ENCODE results near the gene ZNF74.

Gene ZNF74

DNA sequence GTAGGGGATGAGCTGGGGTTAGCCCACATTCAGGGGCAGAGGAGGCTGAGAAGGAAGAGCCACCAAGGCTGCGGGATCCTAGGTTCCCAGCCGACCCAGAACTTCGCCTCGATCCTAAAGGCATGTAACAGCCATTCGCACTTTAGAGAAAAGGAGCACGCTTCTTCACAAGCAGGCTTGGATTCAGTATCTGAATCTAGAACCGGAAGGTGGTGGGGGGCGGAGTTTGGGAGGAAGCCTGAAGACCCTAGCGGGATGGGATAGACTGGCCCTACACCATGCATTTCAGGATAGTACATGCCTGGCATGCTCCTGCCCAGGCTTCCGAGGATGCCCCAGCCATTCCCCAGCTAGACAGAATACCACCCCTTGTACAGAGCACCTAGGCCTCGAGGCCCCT, 39.2 kb downstream of the ZNF74 start:
- Histone ChIP-seq H3K9me3 (ENCODE audit: control insufficient read depth, insufficient read depth, low read depth, low read length) (no peaks in the 10 kb centered on the region), H3K4me1 (ENCODE audit: control insufficient read depth, insufficient read depth, low read length) (no peaks in the 10 kb centered on the region), H3K27ac (ENCODE audit: extremely low read depth, low read depth, low read length) (no peak overlapping the region), H3K4me3 (ENCODE audit: low read depth, low read length) (no peak overlapping the region), H3K36me3 (ENCODE audit: control insufficient read depth in 2 of 2, insufficient read depth in 1 of 2, low read length in 2 of 2) (peaks cover 0 to 49% of the 10 kb centered on the region in 2 experiments; a peak in 1 of 3 replicates)
- no peak for TF ChIP-seq ZNF529 (tag by site-specific recombination; IDR thresholded peaks at IDR 0.05; ENCODE audit: insufficient replicate concordance)
- no peak for TF ChIP-seq ZNF223 (tag by site-specific recombination; IDR thresholded peaks at IDR 0.05)
- TF ChIP-seq YY2 (tag by site-specific recombination; IDR thresholded peaks at IDR 0.05), result no peak
- no peak for TF ChIP-seq ZNF248 (tag by site-specific recombination; IDR thresholded peaks at IDR 0.05)
- no peak for TF ChIP-seq MEIS1 (CRISPR knock-in tag; IDR thresholded peaks at IDR 0.05; ENCODE audit: borderline replicate concordance)
- no peak for TF ChIP-seq ZSCAN30 (tag by site-specific recombination; IDR thresholded peaks at IDR 0.05)
- TF ChIP-seq ZNF239 (tag by site-specific recombination; IDR thresholded peaks at IDR 0.05), result no peak
- TF ChIP-seq ZNF747 (tag by site-specific recombination; IDR thresholded peaks at IDR 0.05), result no peak
- no peak for TF ChIP-seq ZNF266 (tag by site-specific recombination; IDR thresholded peaks at IDR 0.05; ENCODE audit: low read depth)
- TF ChIP-seq ZNF174 (tag by site-specific recombination; IDR thresholded peaks at IDR 0.05), result no peak
- TF ChIP-seq ZNF155 (tag by site-specific recombination; IDR thresholded peaks at IDR 0.05), result no peak
- ChIA-PET POLR2A (interaction anchor here (0.9 kb wide), 1 partner anchor 10 kb away, joined by 3 read pairs; no protein-coding TSS in a partner anchor), CTCF (interaction anchor here (1.5 to 2.5 kb wide), 2 partner anchors 10 to 22 kb away, joined by 4 to 15 read pairs; no protein-coding TSS in a partner anchor)

GRCh38 chr22:20433686-20434241, 39.8 kb downstream of the ZNF74 start:
- Histone ChIP-seq H3K27ac (ENCODE audit: extremely low read depth, low read depth, low read length) (no peak overlapping the region), H3K4me3 (ENCODE audit: low read depth, low read length) (no peak overlapping the region), H3K36me3 (ENCODE audit: control insufficient read depth in 2 of 2, insufficient read depth in 1 of 2, low read length in 2 of 2) (peaks cover 0 to 45% of the 10 kb centered on the region in 2 experiments; a peak in 1 of 3 replicates), H3K9me3 (ENCODE audit: control insufficient read depth, insufficient read depth, low read depth, low read length) (no peaks in the 10 kb centered on the region), H3K4me1 (ENCODE audit: control insufficient read depth, insufficient read depth, low read length) (no peaks in the 10 kb centered on the region)
- CTCF ChIA-PET, result interaction anchor here (0.5 to 3.4 kb wide), 5 partner anchors 8 to 22 kb away, joined by 3 to 18 read pairs (median 4); no protein-coding TSS in a partner anchor
- TF ChIP-seq GLI4 (tag by site-specific recombination; IDR thresholded peaks at IDR 0.05) (no peak), ZNF174 (tag by site-specific recombination; IDR thresholded peaks at IDR 0.05) (no peak), ZNF23 (tag by site-specific recombination; IDR thresholded peaks at IDR 0.05; ENCODE audit: borderline replicate concordance) (no peak), PRDM4 (tag by site-specific recombination; IDR thresholded peaks at IDR 0.05) (no peak), ZNF302 (tag by site-specific recombination; IDR thresholded peaks at IDR 0.05; ENCODE audit: low read depth) (no peak), ZNF530 (tag by site-specific recombination; IDR thresholded peaks at IDR 0.05; ENCODE audit: low read depth) (no peak), ZNF335 (tag by site-specific recombination; conservative IDR thresholded peaks at IDR 0.05) (no peak), ZNF274 (IDR thresholded peaks at IDR 0.05; ENCODE audit: low read length) (no peak), ZNF274 (tag by site-specific recombination; IDR thresholded peaks at IDR 0.05; ENCODE audit: borderline replicate concordance) (no peak), ZNF48 (tag by site-specific recombination; IDR thresholded peaks at IDR 0.05) (no peak)
- POLR2A ChIA-PET, result interaction anchor here (0.9 kb wide), 1 partner anchor 11 kb away, joined by 3 read pairs; no protein-coding TSS in a partner anchor

DNA sequence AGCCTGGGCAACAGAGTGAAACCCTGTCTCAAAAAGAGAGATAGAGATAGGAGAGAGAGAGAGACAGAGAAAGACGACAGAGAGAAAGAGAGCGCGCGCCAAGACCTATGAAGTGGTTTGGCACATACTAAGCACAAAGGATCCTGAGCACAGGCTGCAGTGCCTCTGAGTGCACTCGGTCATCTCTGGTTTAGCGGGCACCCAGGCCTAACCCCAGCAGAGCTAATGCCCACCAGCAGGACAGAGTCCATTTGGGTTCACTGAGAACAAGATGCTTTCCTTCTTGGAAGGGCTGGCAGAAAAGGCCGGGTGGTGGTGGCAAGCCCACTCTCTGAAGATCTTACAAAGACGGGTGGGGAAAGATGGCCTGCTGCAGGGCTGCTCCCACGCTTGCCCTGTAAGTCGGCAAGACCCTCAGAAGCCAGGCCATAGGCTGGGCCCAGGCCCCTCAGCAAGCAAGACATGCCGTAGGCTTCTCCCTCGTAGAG, 40.4 kb downstream of the ZNF74 start:
- Histone ChIP-seq H3K9me3 (ENCODE audit: control insufficient read depth, insufficient read depth, low read depth, low read length) (no peaks in the 10 kb centered on the region), H3K4me3 (ENCODE audit: low read depth, low read length) (no peak overlapping the region), H3K27ac (ENCODE audit: extremely low read depth, low read depth, low read length) (no peak overlapping the region), H3K36me3 (ENCODE audit: control insufficient read depth in 2 of 2, insufficient read depth in 1 of 2, low read length in 2 of 2) (peaks cover 0 to 41% of the 10 kb centered on the region in 2 experiments; a peak in 1 of 3 replicates), H3K4me1 (ENCODE audit: control insufficient read depth, insufficient read depth, low read length) (no peaks in the 10 kb centered on the region)
- POLR2A ChIA-PET, result interaction anchor here (0.9 kb wide), 1 partner anchor 11 kb away, joined by 3 read pairs; no protein-coding TSS in a partner anchor
- CTCF ChIA-PET, result interaction anchor here (0.5 to 3.4 kb wide), 4 partner anchors 9 to 21 kb away, joined by 3 to 18 read pairs (median 10); no protein-coding TSS in a partner anchor
- TF ChIP-seq ZNF10 (tag by site-specific recombination; IDR thresholded peaks at IDR 0.05), result no peak
- no peak for TF ChIP-seq YY1 (tag by site-specific recombination; IDR thresholded peaks at IDR 0.05)
- TF ChIP-seq ZNF26 (tag by site-specific recombination; IDR thresholded peaks at IDR 0.05), result no peak
- no peak for TF ChIP-seq ZNF529 (tag by site-specific recombination; IDR thresholded peaks at IDR 0.05; ENCODE audit: insufficient replicate concordance)
- TF ChIP-seq ZNF292 (tag by site-specific recombination; IDR thresholded peaks at IDR 0.05; ENCODE audit: borderline replicate concordance, low read depth), result no peak
- no peak for TF ChIP-seq ZNF140 (tag by site-specific recombination; IDR thresholded peaks at IDR 0.05)
- no peak for TF ChIP-seq ZNF133 (tag by site-specific recombination; IDR thresholded peaks at IDR 0.05)
- no peak for TF ChIP-seq ZFP3 (tag by site-specific recombination; IDR thresholded peaks at IDR 0.05; ENCODE audit: low read depth)
- no peak for TF ChIP-seq ZNF366 (tag by site-specific recombination; conservative IDR thresholded peaks at IDR 0.05)
- TF ChIP-seq ZNF391 (tag by site-specific recombination; IDR thresholded peaks at IDR 0.05; ENCODE audit: borderline replicate concordance, low read depth), result no peak
- TF ChIP-seq ZSCAN30 (tag by site-specific recombination; IDR thresholded peaks at IDR 0.05), result no peak
- TF ChIP-seq ZNF155 (tag by site-specific recombination; IDR thresholded peaks at IDR 0.05), result no peak
- TF ChIP-seq ZNF239 (tag by site-specific recombination; IDR thresholded peaks at IDR 0.05), result no peak

All from HEK293 (cell line).